H9 (cell line): ENCODE results near the gene ATP4A. TPM values are rescaled to one million over a fixed set of nuclear protein-coding genes. Genes with fewer than 3 reads are reported as not detected.

Source experiments
- DNase-seq: peaks from one replicate; pipeline ENCODE4 v3.0.0-alpha.2; 2017
- H2AFZ ChIP-seq: one replicate; pipeline ENCODE4 v1.6.1; 2013; ENCODE audit warnings: mild to moderate bottlenecking, low read length, control low read depth, moderate library complexity
- H2AK5ac ChIP-seq: 2 replicates; pipeline ENCODE4 v1.6.1; 2013; ENCODE audit warnings: low read length, control low read depth, mixed read lengths; ENCODE audit not compliant: insufficient read length
- H2BK120ac ChIP-seq: one replicate; pipeline ENCODE4 v1.6.1; 2013; ENCODE audit warnings: low read depth, mild to moderate bottlenecking, low read length, control low read depth, inconsistent platforms; ENCODE audit not compliant: poor library complexity, severe bottlenecking
- H2BK12ac ChIP-seq: 2 replicates; pipeline ENCODE4 v1.6.1; 2013; ENCODE audit warnings: low read length, control low read depth, mixed read lengths, low read depth; ENCODE audit not compliant: insufficient read length
- H2BK15ac ChIP-seq: 2 replicates; pipeline ENCODE4 v1.6.1; 2013; ENCODE audit warnings: low read depth, low read length, control low read depth
- H2BK20ac ChIP-seq: one replicate; pipeline ENCODE4 v1.6.1; 2013; ENCODE audit warnings: low read depth, mild to moderate bottlenecking, low read length, control low read depth, inconsistent platforms; ENCODE audit not compliant: poor library complexity, severe bottlenecking
- H2BK5ac ChIP-seq: 2 replicates; pipeline ENCODE4 v1.6.1; 2013; ENCODE audit warnings: low read length, control low read depth, mixed read lengths; ENCODE audit not compliant: insufficient read length
- H3K14ac ChIP-seq: 2 replicates; pipeline ENCODE4 v1.6.1; 2013; ENCODE audit warnings: low read length, control low read depth; ENCODE audit not compliant: insufficient read depth
- H3K18ac ChIP-seq: 2 replicates; pipeline ENCODE4 v1.6.1; 2013; ENCODE audit warnings: low read depth, mild to moderate bottlenecking, mixed read lengths, low read length, control low read depth; ENCODE audit not compliant: insufficient read length
- H3K23ac ChIP-seq: 2 replicates; pipeline ENCODE4 v1.6.1; 2013; ENCODE audit warnings: low read length, control low read depth, mixed read lengths, low read depth; ENCODE audit not compliant: insufficient read length
- H3K23me2 ChIP-seq: 2 replicates; pipeline ENCODE4 v1.6.1; 2013; ENCODE audit warnings: low read depth, mild to moderate bottlenecking, mixed read lengths, low read length, control low read depth; ENCODE audit not compliant: insufficient read length, poor library complexity, severe bottlenecking
- H3K27ac ChIP-seq: 2 replicates; pipeline ENCODE4 v1.5.1; 2013; ENCODE audit warnings: low read length, control low read depth, mixed read lengths, low read depth; ENCODE audit not compliant: insufficient read length
- H3K27me3 ChIP-seq: 2 replicates; pipeline ENCODE4 v1.6.1; 2013; ENCODE audit warnings: low read length, control low read depth, inconsistent platforms; ENCODE audit not compliant: insufficient read depth
- H3K4ac ChIP-seq: 2 replicates; pipeline ENCODE4 v1.6.1; 2013; ENCODE audit warnings: low read depth, mild to moderate bottlenecking, control low read depth, inconsistent platforms, low read length, moderate library complexity
- H3K4me1 ChIP-seq: 2 replicates; pipeline ENCODE4 v1.6.1; 2013; ENCODE audit warnings: low read length, control low read depth, inconsistent platforms; ENCODE audit not compliant: insufficient read depth
- H3K4me2 ChIP-seq: 2 replicates; pipeline ENCODE4 v1.6.1; 2013; ENCODE audit warnings: low read length, control low read depth, mixed read lengths; ENCODE audit not compliant: insufficient read length, insufficient read depth
- H3K56ac ChIP-seq: 2 replicates; pipeline ENCODE4 v1.6.1; 2013; ENCODE audit warnings: low read depth, mild to moderate bottlenecking, mixed read lengths, low read length, control low read depth; ENCODE audit not compliant: insufficient read length
- H3K79me1 ChIP-seq: 2 replicates; pipeline ENCODE4 v1.6.1; 2013; ENCODE audit warnings: low read depth, mild to moderate bottlenecking, moderate library complexity, low read length, control low read depth, inconsistent platforms; ENCODE audit not compliant: insufficient read depth, poor library complexity, severe bottlenecking
- H3K79me2 ChIP-seq: 2 replicates; pipeline ENCODE4 v1.6.1; 2013; ENCODE audit warnings: low read length, control low read depth, inconsistent platforms; ENCODE audit not compliant: insufficient read depth
- H3K9ac ChIP-seq: 2 replicates; pipeline ENCODE4 v1.6.1; 2013; ENCODE audit warnings: low read length, control low read depth, mixed read lengths; ENCODE audit not compliant: insufficient read length; ENCODE audit errors: extremely low read depth
- H3K9me3 ChIP-seq: one replicate; pipeline ENCODE4 v1.6.1; 2013; ENCODE audit warnings: low read depth, low read length, inconsistent platforms; ENCODE audit not compliant: control insufficient read depth
- H3T11ph ChIP-seq: one replicate; pipeline ENCODE4 v1.6.1; 2013; ENCODE audit warnings: mild to moderate bottlenecking, low read length, control low read depth, inconsistent platforms
- H4K20me1 ChIP-seq: one replicate; pipeline ENCODE4 v1.6.1; 2013; ENCODE audit not compliant: control insufficient read depth, insufficient read length, insufficient read depth
- H4K5ac ChIP-seq: 2 replicates; pipeline ENCODE4 v1.6.1; 2013; ENCODE audit warnings: low read depth, mild to moderate bottlenecking, mixed read lengths, low read length, control low read depth; ENCODE audit not compliant: insufficient read length
- H4K8ac ChIP-seq: replicated peaks from 2 replicates; pipeline ENCODE4 v1.6.1; 2013; ENCODE audit warnings: low read length, control low read depth, mixed read lengths, low read depth; ENCODE audit not compliant: insufficient read length
- H4K91ac ChIP-seq: 2 replicates; pipeline ENCODE4 v1.6.1; 2013; ENCODE audit warnings: low read depth, mild to moderate bottlenecking, moderate library complexity, mixed read lengths, low read length, control low read depth; ENCODE audit not compliant: insufficient read length
- H3K27ac Mint-ChIP-seq, 3 experiments: 2 replicates in 2 of 3; 3 replicates in 1 of 3; pipeline ENCODE4 v1.8.0; 2020 to 2021; ENCODE audit warnings: mixed read lengths in 3 of 3, mild to moderate bottlenecking in 1 of 3, moderate library complexity in 1 of 3
- H3K27me3 Mint-ChIP-seq: 2 replicates; pipeline ENCODE4 v1.8.0; 2021; ENCODE audit warnings: low read depth, mild to moderate bottlenecking, moderate library complexity, mixed read lengths
- H3K36me3 Mint-ChIP-seq, 3 experiments: 2 replicates in 2 of 3; 3 replicates in 1 of 3; pipeline ENCODE4 v1.8.0; 2020 to 2021; ENCODE audit warnings: low read depth in 3 of 3, mixed read lengths in 3 of 3; ENCODE audit not compliant: insufficient read depth in 1 of 3
- H3K4me1 Mint-ChIP-seq, 2 experiments: 2 replicates each; pipeline ENCODE4 v1.8.0; 2020; ENCODE audit warnings: mixed read lengths in 2 of 2
- H3K4me3 Mint-ChIP-seq, 2 experiments: 2 replicates in 1 of 2; 3 replicates in 1 of 2; pipeline ENCODE4 v1.8.0; 2020 to 2021; ENCODE audit warnings: mild to moderate bottlenecking in 2 of 2, mixed read lengths in 2 of 2, moderate library complexity in 1 of 2
- H3K9me3 Mint-ChIP-seq, 2 experiments: 2 replicates in 1 of 2; 3 replicates in 1 of 2; pipeline ENCODE4 v1.8.0; 2020; ENCODE audit warnings: mild to moderate bottlenecking in 2 of 2, mixed read lengths in 2 of 2, moderate library complexity in 1 of 2
- WGBS: extraction: QIAGEN DNeasy Blood & Tissue Kit; methylation state at CpG from one replicate; pipeline ENCODE4 v1.1.7; 2013; ENCODE audit warnings: missing lambda C conversion rate, low lambda C conversion rate, mixed read lengths; ENCODE audit not compliant: insufficient read length; ENCODE audit errors: extremely low coverage; 5-methylcytosine and 5-hydroxymethylcytosine counted together
- total RNA-seq: library from RNA; stranded (reverse); gene quantifications from 2 replicates; pipeline ENCODE4 v1.2.1, GENCODE V29; 2021
- TF ChIP-seq, protein P1 (sequence below): fragments of 200-600 bp; sonication (generic); conservative IDR thresholded peaks from 3 replicates; pipeline ENCODE4 v1.8.0; 2021; ENCODE audit warnings: antibody characterized with exemption, mild to moderate bottlenecking

The ATP4A gene
- total RNA-seq, 1 experiment from 2014 or later = 0.24 TPM

DNA sequence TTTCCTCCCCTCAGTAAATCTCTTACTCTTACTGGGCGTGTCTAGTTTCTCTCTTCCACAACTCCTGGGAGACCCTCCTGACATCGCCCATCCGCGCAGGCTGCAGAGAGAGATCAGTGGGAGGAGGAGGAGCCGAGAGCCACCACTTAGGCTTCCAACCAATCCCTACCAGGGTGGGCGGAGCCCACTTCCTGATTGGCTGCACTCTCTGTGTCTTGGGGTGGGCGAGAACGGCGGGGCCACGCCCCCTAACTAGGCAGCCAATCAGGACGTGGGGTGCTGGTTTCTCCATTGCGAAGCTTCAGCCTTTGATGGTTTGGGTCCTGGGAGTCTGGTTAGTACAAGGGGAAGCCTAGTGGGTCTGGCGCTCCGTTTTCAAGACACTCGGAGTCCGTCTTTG is 22.4 kb upstream of the ATP4A start, which contains the start of gene PMIS2:
Gene PMIS2, plus strand, starts transcription at position 326 of the 400 bp plus-strand sequence. CDS start 87 bp downstream, outside the sequence.
- WGBS = no CpG with 5 or more reads among the region's 16 CpGs
- H2BK15ac ChIP-seq = no peak within 1 kb of the TSS
- H3K36me3 Mint-ChIP-seq = no peaks in the 10 kb centered on the region
- H2BK120ac ChIP-seq = no peak within 1 kb of the TSS
- no peak within 1 kb of the TSS for H4K8ac ChIP-seq
- TF ChIP-seq, protein P1, sequence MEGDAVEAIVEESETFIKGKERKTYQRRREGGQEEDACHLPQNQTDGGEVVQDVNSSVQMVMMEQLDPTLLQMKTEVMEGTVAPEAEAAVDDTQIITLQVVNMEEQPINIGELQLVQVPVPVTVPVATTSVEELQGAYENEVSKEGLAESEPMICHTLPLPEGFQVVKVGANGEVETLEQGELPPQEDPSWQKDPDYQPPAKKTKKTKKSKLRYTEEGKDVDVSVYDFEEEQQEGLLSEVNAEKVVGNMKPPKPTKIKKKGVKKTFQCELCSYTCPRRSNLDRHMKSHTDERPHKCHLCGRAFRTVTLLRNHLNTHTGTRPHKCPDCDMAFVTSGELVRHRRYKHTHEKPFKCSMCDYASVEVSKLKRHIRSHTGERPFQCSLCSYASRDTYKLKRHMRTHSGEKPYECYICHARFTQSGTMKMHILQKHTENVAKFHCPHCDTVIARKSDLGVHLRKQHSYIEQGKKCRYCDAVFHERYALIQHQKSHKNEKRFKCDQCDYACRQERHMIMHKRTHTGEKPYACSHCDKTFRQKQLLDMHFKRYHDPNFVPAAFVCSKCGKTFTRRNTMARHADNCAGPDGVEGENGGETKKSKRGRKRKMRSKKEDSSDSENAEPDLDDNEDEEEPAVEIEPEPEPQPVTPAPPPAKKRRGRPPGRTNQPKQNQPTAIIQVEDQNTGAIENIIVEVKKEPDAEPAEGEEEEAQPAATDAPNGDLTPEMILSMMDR = no peak
- no peak within 1 kb of the TSS for H4K91ac ChIP-seq
- H3T11ph ChIP-seq = no peak within 1 kb of the TSS
- H2BK12ac ChIP-seq = no peak within 1 kb of the TSS
- no peak within 1 kb of the TSS for H2AFZ ChIP-seq
- H3K79me1 ChIP-seq = no peaks in the 10 kb centered on the region
- no peak within 1 kb of the TSS for H2BK20ac ChIP-seq
- no peak within 1 kb of the TSS for H3K4me2 ChIP-seq
- no peaks in the 10 kb centered on the region; the same call in 1 of the 2 replicates for H3K27me3 ChIP-seq
- no peaks in the 10 kb centered on the region for H3K9me3 ChIP-seq
- H2AK5ac ChIP-seq = no peak within 1 kb of the TSS
- H3K14ac ChIP-seq = no peak within 1 kb of the TSS
- no peak within 1 kb of the TSS for H3K4ac ChIP-seq
- H3K27me3 Mint-ChIP-seq = peaks cover 57% of the 10 kb centered on the region
- H3K27ac Mint-ChIP-seq = no peak within 1 kb of the TSS
- no peak within 1 kb of the TSS for H3K4me3 Mint-ChIP-seq
- H3K27ac ChIP-seq = no peak within 1 kb of the TSS
- H3K18ac ChIP-seq = no peak within 1 kb of the TSS
- H4K20me1 ChIP-seq = no peaks in the 10 kb centered on the region
- no peaks in the 10 kb centered on the region for H3K79me2 ChIP-seq
- no peak within 1 kb of the TSS for H3K56ac ChIP-seq
- H3K4me1 ChIP-seq = no peaks in the 10 kb centered on the region
- no peak within 1 kb of the TSS for H3K23ac ChIP-seq
- DNase-seq = peak; percentile 65
- no peaks in the 10 kb centered on the region for H3K23me2 ChIP-seq
- H2BK5ac ChIP-seq = no peak within 1 kb of the TSS
- peaks cover 0 to 1% of the 10 kb centered on the region in 2 experiments; a peak in 2 of 5 replicates for H3K9me3 Mint-ChIP-seq
- H3K9ac ChIP-seq = no peak within 1 kb of the TSS
- peaks cover 0 to 2% of the 10 kb centered on the region in 2 experiments; a peak in 1 of 4 replicates for H3K4me1 Mint-ChIP-seq
- H4K5ac ChIP-seq = no peak within 1 kb of the TSS
